NCI-H345 treated with DMSO at 0.1 percent for 48 hours (cell line): ENCODE data around the gene RRAGD.

Source experiments
- DNase-seq: peaks from one replicate; lab custom pipeline; 2025; ENCODE audit not compliant: unreplicated experiment; lab: John Stamatoyannopoulos, UW

The RRAGD gene

GRCh38 chr6:89348372-89348771 is 63.7 kb downstream of the RRAGD start:
- DNase-seq = no peak

- DNase-seq = no peak
Observed at GRCh38 chr6:89347825-89348224, 64.2 kb downstream of the RRAGD start.

- DNase-seq = no peak
Observed at GRCh38 chr6:89346433-89346832, 65.6 kb downstream of the RRAGD start.

GRCh38 chr6:89339565-89339964 is 72.5 kb downstream of the RRAGD start:
- no peak for DNase-seq

GRCh38 chr6:89335164-89335563 is 76.9 kb downstream of the RRAGD start:
- no peak for DNase-seq

- DNase-seq = no peak
Observed at GRCh38 chr6:89330910-89331309, 81.2 kb downstream of the RRAGD start.

GRCh38 chr6:89328976-89329375 is 83.1 kb downstream of the RRAGD start:
- no peak for DNase-seq

- no peak for DNase-seq
Observed at GRCh38 chr6:89324304-89324703, 87.8 kb downstream of the RRAGD start.

- DNase-seq = no peak
Observed at GRCh38 chr6:89323511-89323971, 88.5 kb downstream of the RRAGD start.

GRCh38 chr6:89321131-89321970 is 90.7 kb downstream of the RRAGD start:
- no peak for DNase-seq

- no peak for DNase-seq
Observed at GRCh38 chr6:89320012-89320559, 92.0 kb downstream of the RRAGD start.

GRCh38 chr6:89317067-89317466 is 95.0 kb downstream of the RRAGD start:
- no peak for DNase-seq

- no peak for DNase-seq
Observed at GRCh38 chr6:89315249-89315885, 96.7 kb downstream of the RRAGD start, which contains the start of gene GABRR2. GABRR2 (minus strand) TSS chr6:89315299; CDS start chr6:89315165, 134 bp downstream.

- peak; percentile 7 for DNase-seq
Observed at GRCh38 chr6:89314692-89315091, 97.4 kb downstream of the RRAGD start.
